CD8-positive, alpha-beta memory T cell (primary cell): ENCODE data around the gene CBX7. TPM values are rescaled to one million over a fixed set of nuclear protein-coding genes. Genes with fewer than 3 reads are reported as not detected.

ENCODE experiments used
- CTCF ChIA-PET: fragments of 350-600 bp; sonication (Branson Sonifier 250); formaldehyde crosslinking; loops from one replicate; lab custom pipeline; 2021; ENCODE audit warnings: antibody characterized with exemption; lab: Charles Lee
- POLR2A ChIA-PET: fragments of 350-600 bp; sonication (Branson Sonifier 250); formaldehyde crosslinking; loops from one replicate; lab custom pipeline; 2021; ENCODE audit warnings: antibody characterized with exemption; lab: Charles Lee
- DNase-seq, 5 donors: peaks; one replicate each; pipeline versions ENCODE4 v3.0.0 to v3.0.0-alpha.2; 2020 to 2022; ENCODE audit warnings: mixed read lengths in 1 of 5
- H3K27ac ChIP-seq: one replicate; pipeline ENCODE4 v1.7.0; 2013; ENCODE audit warnings: low read depth, mild to moderate bottlenecking, low read length, moderate library complexity
- H3K27me3 ChIP-seq: 2 replicates; pipeline ENCODE4 v1.7.0; 2013; ENCODE audit warnings: low read length, mild to moderate bottlenecking; ENCODE audit not compliant: insufficient read depth, poor library complexity, severe bottlenecking
- H3K36me3 ChIP-seq: 2 replicates; pipeline ENCODE4 v1.7.0; 2013; ENCODE audit warnings: mild to moderate bottlenecking, low read length, moderate library complexity; ENCODE audit not compliant: insufficient read depth
- H3K4me1 ChIP-seq: 2 replicates; pipeline ENCODE4 v1.7.0; 2013; ENCODE audit warnings: mild to moderate bottlenecking, low read length, moderate library complexity; ENCODE audit not compliant: insufficient read depth
- H3K4me3 ChIP-seq: 2 replicates; pipeline ENCODE4 v1.7.0; 2013; ENCODE audit warnings: mild to moderate bottlenecking, low read length
- H3K9me3 ChIP-seq: 2 replicates; pipeline ENCODE4 v1.7.0; 2013; ENCODE audit warnings: mild to moderate bottlenecking, low read length
- H3K27ac Mint-ChIP-seq, 8 donors: one replicate each; pipeline ENCODE4 v1.8.0; 2020 to 2021; ENCODE audit warnings: mixed read lengths in 8 of 8, mild to moderate bottlenecking in 6 of 8, inconsistent platforms in 3 of 8, moderate library complexity in 3 of 8
- H3K27me3 Mint-ChIP-seq, 2 donors: one replicate each; pipeline ENCODE4 v1.8.0; 2020 to 2021; ENCODE audit warnings: mixed read lengths in 2 of 2, mild to moderate bottlenecking in 1 of 2, moderate library complexity in 1 of 2
- H3K36me3 Mint-ChIP-seq, 3 donors: one replicate each; pipeline ENCODE4 v1.8.0; 2020 to 2021; ENCODE audit warnings: mixed read lengths in 3 of 3, inconsistent platforms in 1 of 3, mild to moderate bottlenecking in 1 of 3
- H3K4me1 Mint-ChIP-seq, 3 donors: one replicate each; pipeline ENCODE4 v1.8.0; 2020 to 2021; ENCODE audit warnings: mixed read lengths in 3 of 3, inconsistent platforms in 1 of 3, mild to moderate bottlenecking in 1 of 3
- H3K4me3 Mint-ChIP-seq, 7 donors: one replicate each; pipeline ENCODE4 v1.8.0; 2020 to 2021; ENCODE audit warnings: mixed read lengths in 7 of 7, mild to moderate bottlenecking in 6 of 7, moderate library complexity in 4 of 7, inconsistent platforms in 2 of 7
- H3K9me3 Mint-ChIP-seq, 5 donors: one replicate each; pipeline ENCODE4 v1.8.0; 2020 to 2022; ENCODE audit warnings: mixed read lengths in 5 of 5, mild to moderate bottlenecking in 3 of 5, moderate library complexity in 2 of 5, inconsistent platforms in 1 of 5
- polyA plus RNA-seq: library from polyadenylated mRNA; unstranded; fragments of 300-500 nt; fragmentation: Illumina TruSeq; gene quantifications from one replicate; pipeline ENCODE4 v1.2.3, GENCODE V29; 2021
- total RNA-seq, 2 experiments: library from RNA; stranded (reverse); gene quantifications; one replicate each; pipeline ENCODE4 v1.2.3, GENCODE V29; 2021

The CBX7 gene
- total and polyA plus RNA-seq, 3 experiments from 2014 or later = 26.1 to 29.7 (median 26.4) TPM

- Histone ChIP-seq H3K27me3 (no peaks in the 10 kb centered on the region), H3K36me3 (no peaks in the 10 kb centered on the region), H3K9me3 (no peaks in the 10 kb centered on the region), H3K27ac (peak overlapping the region; percentile 77), H3K4me1 (peaks cover 45% of the 10 kb centered on the region), H3K4me3 (peak overlapping the region; percentile 96)
- Mint-ChIP-seq H3K4me1 (peaks cover 34 to 54% (median 39%) of the 10 kb centered on the region in 3 donors), H3K27ac (peak overlapping the region; percentile 93 to 99 (median 96)), H3K9me3 (no peaks in the 10 kb centered on the region), H3K27me3 (no peaks in the 10 kb centered on the region), H3K4me3 (peak overlapping the region; percentile 91 to 98 (median 96)), H3K36me3 (peaks cover 0 to 41% (median 0%) of the 10 kb centered on the region in 3 donors)
- ChIA-PET CTCF (no interaction called here), POLR2A (interaction anchor here (2.1 kb wide), 1 partner anchor 175 kb away, joined by 10 read pairs; the partner anchor contains the start of gene RPL3)
- peak; percentile 50 to 77 (median 69) for DNase-seq
These were observed 8.2 kb downstream of the CBX7 start for GRCh38 chr22:39144101-39144767.

GRCh38 chr22:39142088-39142680, 10.3 kb downstream of the CBX7 start:
- H3K36me3 ChIP-seq = no peaks in the 10 kb centered on the region
- ChIA-PET CTCF (interaction anchor here (1.1 to 1.7 kb wide), 4 partner anchors 12 to 273 kb away, joined by 3 to 4 read pairs (median 3); no protein-coding TSS in a partner anchor), POLR2A (interaction anchor here (1.2 to 2.1 kb wide), 2 partner anchors 11 to 177 kb away, joined by 3 to 10 read pairs; partner anchors contain the start of gene RPL3)
- no peak overlapping the region for H3K4me3 ChIP-seq
- no peaks in the 10 kb centered on the region for H3K9me3 ChIP-seq
- peaks cover 0 to 34% (median 0%) of the 10 kb centered on the region in 3 donors for H3K36me3 Mint-ChIP-seq
- H3K27me3 ChIP-seq = no peaks in the 10 kb centered on the region
- no peak overlapping the region for H3K27ac ChIP-seq
- no peaks in the 10 kb centered on the region for H3K9me3 Mint-ChIP-seq
- no peak overlapping the region for H3K4me3 Mint-ChIP-seq
- H3K27me3 Mint-ChIP-seq = no peaks in the 10 kb centered on the region
- peaks cover 24 to 40% (median 26%) of the 10 kb centered on the region in 3 donors for H3K4me1 Mint-ChIP-seq
- no peak for DNase-seq
- peak overlapping the region in 1 of 8 donors; percentile 21 for H3K27ac Mint-ChIP-seq
- peaks cover 24% of the 10 kb centered on the region for H3K4me1 ChIP-seq

GRCh38 chr22:39139933-39140332, 12.5 kb downstream of the CBX7 start:
- ChIA-PET POLR2A (no interaction called here), CTCF (no interaction called here)
- Histone ChIP-seq H3K27me3 (no peaks in the 10 kb centered on the region), H3K27ac (no peak overlapping the region), H3K4me3 (no peak overlapping the region), H3K36me3 (no peaks in the 10 kb centered on the region), H3K4me1 (peaks cover 12% of the 10 kb centered on the region), H3K9me3 (no peaks in the 10 kb centered on the region)
- Mint-ChIP-seq H3K9me3 (no peaks in the 10 kb centered on the region), H3K4me3 (peak overlapping the region in 1 of 7 donors; percentile 19), H3K36me3 (peaks cover 0 to 37% (median 3%) of the 10 kb centered on the region in 3 donors), H3K4me1 (peaks cover 14 to 32% (median 18%) of the 10 kb centered on the region in 3 donors), H3K27ac (peak overlapping the region in 4 of 8 donors; percentile 17 to 48 (median 40)), H3K27me3 (no peaks in the 10 kb centered on the region)
- no peak for DNase-seq

- DNase-seq = no peak
- no peaks in the 10 kb centered on the region for H3K27me3 Mint-ChIP-seq
- H3K4me1 Mint-ChIP-seq = peaks cover 2 to 19% (median 8%) of the 10 kb centered on the region in 3 donors
- no peaks in the 10 kb centered on the region for H3K27me3 ChIP-seq
- no peak overlapping the region for H3K4me3 ChIP-seq
- no peak overlapping the region for H3K27ac ChIP-seq
- H3K4me3 Mint-ChIP-seq = no peak overlapping the region
- no peaks in the 10 kb centered on the region for H3K9me3 Mint-ChIP-seq
- ChIA-PET CTCF (no interaction called here), POLR2A (interaction anchor here (0.7 to 1.0 kb wide), 2 partner anchors 180 to 362 kb away, joined by 5 to 6 read pairs; no protein-coding TSS in a partner anchor)
- H3K36me3 Mint-ChIP-seq = peaks cover 0 to 37% (median 3%) of the 10 kb centered on the region in 3 donors
- peaks cover under 1% of the 10 kb centered on the region for H3K4me1 ChIP-seq
- no peaks in the 10 kb centered on the region for H3K36me3 ChIP-seq
- H3K9me3 ChIP-seq = no peaks in the 10 kb centered on the region
- peak overlapping the region in 1 of 8 donors; percentile 58 for H3K27ac Mint-ChIP-seq
These were observed 14.0 kb downstream of the CBX7 start for GRCh38 chr22:39138357-39138997.

- Mint-ChIP-seq H3K27ac (peak overlapping the region in 1 of 8 donors; percentile 3), H3K9me3 (no peaks in the 10 kb centered on the region), H3K4me1 (peaks cover 0 to 20% (median 5%) of the 10 kb centered on the region in 3 donors), H3K27me3 (no peaks in the 10 kb centered on the region), H3K4me3 (no peak overlapping the region), H3K36me3 (peaks cover 0 to 54% (median 3%) of the 10 kb centered on the region in 3 donors)
- no peak for DNase-seq
- Histone ChIP-seq H3K9me3 (no peaks in the 10 kb centered on the region), H3K36me3 (no peaks in the 10 kb centered on the region), H3K27ac (no peak overlapping the region), H3K4me1 (no peaks in the 10 kb centered on the region), H3K4me3 (no peak overlapping the region), H3K27me3 (no peaks in the 10 kb centered on the region)
- POLR2A ChIA-PET = no interaction called here
- CTCF ChIA-PET = interaction anchor here (1.2 to 2.0 kb wide), 7 partner anchors 11 to 182 kb away, joined by 3 to 7 read pairs (median 4); partner anchors contain the start of gene RPL3
These were observed 16.2 kb downstream of the CBX7 start for GRCh38 chr22:39136317-39136716.

- Mint-ChIP-seq H3K9me3 (no peaks in the 10 kb centered on the region), H3K4me1 (peaks cover 2 to 20% (median 5%) of the 10 kb centered on the region in 3 donors), H3K36me3 (peaks cover 0 to 58% (median 5%) of the 10 kb centered on the region in 3 donors), H3K27ac (peak overlapping the region in 1 of 8 donors; percentile 44), H3K27me3 (no peaks in the 10 kb centered on the region), H3K4me3 (no peak overlapping the region)
- no peak overlapping the region for H3K4me3 ChIP-seq
- H3K4me1 ChIP-seq = no peaks in the 10 kb centered on the region
- H3K27ac ChIP-seq = no peak overlapping the region
- H3K27me3 ChIP-seq = no peaks in the 10 kb centered on the region
- peak in 3 of 5 donors; percentile 34 to 67 (median 38) for DNase-seq
- CTCF ChIA-PET = interaction anchor here (0.7 to 2.0 kb wide), 12 partner anchors 10 to 1325 kb away, joined by 3 to 7 read pairs (median 4); partner anchors contain the start of gene RPL3
- POLR2A ChIA-PET = interaction anchor here (0.6 kb wide), 1 partner anchor 180 kb away, joined by 3 read pairs; no protein-coding TSS in a partner anchor
- no peaks in the 10 kb centered on the region for H3K9me3 ChIP-seq
- no peaks in the 10 kb centered on the region for H3K36me3 ChIP-seq
These were observed 17.2 kb downstream of the CBX7 start for GRCh38 chr22:39135092-39135896.
